ENCODE data around the gene COMMD1. TPM values are rescaled to one million over a fixed set of nuclear protein-coding genes. Genes with fewer than 3 reads are reported as not detected.

The COMMD1 gene
- total and polyA plus RNA-seq, 10 donors = 23.9 to 40.1 (median 35.0) TPM

GRCh38 chr2:62184512-62185230 is 279.2 kb downstream of the COMMD1 start:
- Histone ChIP-seq H3K4me3 (no peak overlapping the region), H3K36me3 (no peaks in the 10 kb centered on the region), H3K4me1 (peaks cover 0 to 10% (median 0%) of the 10 kb centered on the region in 6 donors), H3K27ac (no peak overlapping the region), H3K9me3 (no peaks in the 10 kb centered on the region), H3K27me3 (replicated peaks in 1 of 7) (no peaks in the 10 kb centered on the region)
- DNase-seq = no peak
- intact Hi-C loops (cut with DNase I; ENCODE audit: low total_unique reads) = no loop called here
- TF ChIP-seq POLR2A (IDR thresholded peaks at IDR 0.05) (no peak), POLR2AphosphoS5 (IDR thresholded peaks at IDR 0.05) (no peak), CTCF (IDR thresholded peaks at IDR 0.05 in 8 of 11, conservative IDR thresholded peaks at IDR 0.05 in 3 of 11) (no peak)
- 65 to 92% (median 84%) methylated on average over 3 of the region's 3 CpGs for WGBS, 5 donors

Small RNA genes lying within 50 kb of the gene (small RNA-seq; reads per million reads assigned to genes)
- 0 reads per million in 4 donors for gene RF00019

Other genes with a start within 250 kb of the COMMD1 start
- gene FAM161A, start 51.6 kb upstream of the COMMD1 start, total RNA-seq = 1 to 10 TPM; 1.2 to 3.1 (median 2.0) TPM
- 1 to 10 TPM in 2 of 3 donors, under 1 TPM in 1; 0.76 to 1.5 (median 1.2) TPM for gene FAM161A, start 51.6 kb upstream of the COMMD1 start, polyA plus RNA-seq
- 100 to 1,000 TPM in 2 of 7 donors, 10 to 100 TPM in 5; 58.0 to 104 (median 94.0) TPM for gene CCT4, start 17.0 kb upstream of the COMMD1 start, total RNA-seq
- gene CCT4, start 17.0 kb upstream of the COMMD1 start, polyA plus RNA-seq = 10 to 100 TPM; 45.0 to 79.5 (median 79.5) TPM